H9 (cell line): Measurements from ENCODE around the gene KLHL33. TPM values are rescaled to one million over a fixed set of nuclear protein-coding genes. Genes with fewer than 3 reads are reported as not detected.
"Not testable (repeated sequence)": the region's sequence is repeated elsewhere in the genome, so short reads cannot be mapped to it uniquely, and the experiment has no call there.

Source experiments
- DNase-seq: peaks from one replicate; pipeline ENCODE4 v3.0.0-alpha.2; 2017
- H2AFZ ChIP-seq: one replicate; pipeline ENCODE4 v1.6.1; 2013; ENCODE audit warnings: mild to moderate bottlenecking, low read length, control low read depth, moderate library complexity
- H2AK5ac ChIP-seq: 2 replicates; pipeline ENCODE4 v1.6.1; 2013; ENCODE audit warnings: low read length, control low read depth, mixed read lengths; ENCODE audit not compliant: insufficient read length
- H2BK120ac ChIP-seq: one replicate; pipeline ENCODE4 v1.6.1; 2013; ENCODE audit warnings: low read depth, mild to moderate bottlenecking, low read length, control low read depth, inconsistent platforms; ENCODE audit not compliant: poor library complexity, severe bottlenecking
- H2BK12ac ChIP-seq: 2 replicates; pipeline ENCODE4 v1.6.1; 2013; ENCODE audit warnings: low read length, control low read depth, mixed read lengths, low read depth; ENCODE audit not compliant: insufficient read length
- H2BK15ac ChIP-seq: 2 replicates; pipeline ENCODE4 v1.6.1; 2013; ENCODE audit warnings: low read depth, low read length, control low read depth
- H2BK20ac ChIP-seq: one replicate; pipeline ENCODE4 v1.6.1; 2013; ENCODE audit warnings: low read depth, mild to moderate bottlenecking, low read length, control low read depth, inconsistent platforms; ENCODE audit not compliant: poor library complexity, severe bottlenecking
- H2BK5ac ChIP-seq: 2 replicates; pipeline ENCODE4 v1.6.1; 2013; ENCODE audit warnings: low read length, control low read depth, mixed read lengths; ENCODE audit not compliant: insufficient read length
- H3K14ac ChIP-seq: 2 replicates; pipeline ENCODE4 v1.6.1; 2013; ENCODE audit warnings: low read length, control low read depth; ENCODE audit not compliant: insufficient read depth
- H3K18ac ChIP-seq: 2 replicates; pipeline ENCODE4 v1.6.1; 2013; ENCODE audit warnings: low read depth, mild to moderate bottlenecking, mixed read lengths, low read length, control low read depth; ENCODE audit not compliant: insufficient read length
- H3K23ac ChIP-seq: 2 replicates; pipeline ENCODE4 v1.6.1; 2013; ENCODE audit warnings: low read length, control low read depth, mixed read lengths, low read depth; ENCODE audit not compliant: insufficient read length
- H3K23me2 ChIP-seq: 2 replicates; pipeline ENCODE4 v1.6.1; 2013; ENCODE audit warnings: low read depth, mild to moderate bottlenecking, mixed read lengths, low read length, control low read depth; ENCODE audit not compliant: insufficient read length, poor library complexity, severe bottlenecking
- H3K27ac ChIP-seq: 2 replicates; pipeline ENCODE4 v1.5.1; 2013; ENCODE audit warnings: low read length, control low read depth, mixed read lengths, low read depth; ENCODE audit not compliant: insufficient read length
- H3K27me3 ChIP-seq: 2 replicates; pipeline ENCODE4 v1.6.1; 2013; ENCODE audit warnings: low read length, control low read depth, inconsistent platforms; ENCODE audit not compliant: insufficient read depth
- H3K4ac ChIP-seq: 2 replicates; pipeline ENCODE4 v1.6.1; 2013; ENCODE audit warnings: low read depth, mild to moderate bottlenecking, control low read depth, inconsistent platforms, low read length, moderate library complexity
- H3K4me1 ChIP-seq: 2 replicates; pipeline ENCODE4 v1.6.1; 2013; ENCODE audit warnings: low read length, control low read depth, inconsistent platforms; ENCODE audit not compliant: insufficient read depth
- H3K4me2 ChIP-seq: 2 replicates; pipeline ENCODE4 v1.6.1; 2013; ENCODE audit warnings: low read length, control low read depth, mixed read lengths; ENCODE audit not compliant: insufficient read length, insufficient read depth
- H3K56ac ChIP-seq: 2 replicates; pipeline ENCODE4 v1.6.1; 2013; ENCODE audit warnings: low read depth, mild to moderate bottlenecking, mixed read lengths, low read length, control low read depth; ENCODE audit not compliant: insufficient read length
- H3K79me1 ChIP-seq: 2 replicates; pipeline ENCODE4 v1.6.1; 2013; ENCODE audit warnings: low read depth, mild to moderate bottlenecking, moderate library complexity, low read length, control low read depth, inconsistent platforms; ENCODE audit not compliant: insufficient read depth, poor library complexity, severe bottlenecking
- H3K79me2 ChIP-seq: 2 replicates; pipeline ENCODE4 v1.6.1; 2013; ENCODE audit warnings: low read length, control low read depth, inconsistent platforms; ENCODE audit not compliant: insufficient read depth
- H3K9ac ChIP-seq: 2 replicates; pipeline ENCODE4 v1.6.1; 2013; ENCODE audit warnings: low read length, control low read depth, mixed read lengths; ENCODE audit not compliant: insufficient read length; ENCODE audit errors: extremely low read depth
- H3K9me3 ChIP-seq: one replicate; pipeline ENCODE4 v1.6.1; 2013; ENCODE audit warnings: low read depth, low read length, inconsistent platforms; ENCODE audit not compliant: control insufficient read depth
- H3T11ph ChIP-seq: one replicate; pipeline ENCODE4 v1.6.1; 2013; ENCODE audit warnings: mild to moderate bottlenecking, low read length, control low read depth, inconsistent platforms
- H4K20me1 ChIP-seq: one replicate; pipeline ENCODE4 v1.6.1; 2013; ENCODE audit not compliant: control insufficient read depth, insufficient read length, insufficient read depth
- H4K5ac ChIP-seq: 2 replicates; pipeline ENCODE4 v1.6.1; 2013; ENCODE audit warnings: low read depth, mild to moderate bottlenecking, mixed read lengths, low read length, control low read depth; ENCODE audit not compliant: insufficient read length
- H4K8ac ChIP-seq: replicated peaks from 2 replicates; pipeline ENCODE4 v1.6.1; 2013; ENCODE audit warnings: low read length, control low read depth, mixed read lengths, low read depth; ENCODE audit not compliant: insufficient read length
- H4K91ac ChIP-seq: 2 replicates; pipeline ENCODE4 v1.6.1; 2013; ENCODE audit warnings: low read depth, mild to moderate bottlenecking, moderate library complexity, mixed read lengths, low read length, control low read depth; ENCODE audit not compliant: insufficient read length
- H3K27ac Mint-ChIP-seq, 3 experiments: 2 replicates in 2 of 3; 3 replicates in 1 of 3; pipeline ENCODE4 v1.8.0; 2020 to 2021; ENCODE audit warnings: mixed read lengths in 3 of 3, mild to moderate bottlenecking in 1 of 3, moderate library complexity in 1 of 3
- H3K27me3 Mint-ChIP-seq: 2 replicates; pipeline ENCODE4 v1.8.0; 2021; ENCODE audit warnings: low read depth, mild to moderate bottlenecking, moderate library complexity, mixed read lengths
- H3K36me3 Mint-ChIP-seq, 3 experiments: 2 replicates in 2 of 3; 3 replicates in 1 of 3; pipeline ENCODE4 v1.8.0; 2020 to 2021; ENCODE audit warnings: low read depth in 3 of 3, mixed read lengths in 3 of 3; ENCODE audit not compliant: insufficient read depth in 1 of 3
- H3K4me1 Mint-ChIP-seq, 2 experiments: 2 replicates each; pipeline ENCODE4 v1.8.0; 2020; ENCODE audit warnings: mixed read lengths in 2 of 2
- H3K4me3 Mint-ChIP-seq, 2 experiments: 2 replicates in 1 of 2; 3 replicates in 1 of 2; pipeline ENCODE4 v1.8.0; 2020 to 2021; ENCODE audit warnings: mild to moderate bottlenecking in 2 of 2, mixed read lengths in 2 of 2, moderate library complexity in 1 of 2
- H3K9me3 Mint-ChIP-seq, 2 experiments: 2 replicates in 1 of 2; 3 replicates in 1 of 2; pipeline ENCODE4 v1.8.0; 2020; ENCODE audit warnings: mild to moderate bottlenecking in 2 of 2, mixed read lengths in 2 of 2, moderate library complexity in 1 of 2
- WGBS: extraction: QIAGEN DNeasy Blood & Tissue Kit; methylation state at CpG from one replicate; pipeline ENCODE4 v1.1.7; 2013; ENCODE audit warnings: missing lambda C conversion rate, low lambda C conversion rate, mixed read lengths; ENCODE audit not compliant: insufficient read length; ENCODE audit errors: extremely low coverage; 5-methylcytosine and 5-hydroxymethylcytosine counted together
- total RNA-seq: library from RNA; stranded (reverse); gene quantifications from 2 replicates; pipeline ENCODE4 v1.2.1, GENCODE V29; 2021
- TF ChIP-seq, protein P1 (sequence below): fragments of 200-600 bp; sonication (generic); conservative IDR thresholded peaks from 3 replicates; pipeline ENCODE4 v1.8.0; 2021; ENCODE audit warnings: antibody characterized with exemption, mild to moderate bottlenecking

KLHL33 gene
- total RNA-seq, 1 experiment from 2014 or later: 0.04 TPM

- peaks cover 8% of the 10 kb centered on the region; the same call in 1 of the 2 replicates for H3K79me2 ChIP-seq
- peak; percentile 98 for DNase-seq
These were observed 18.8 kb upstream of the KLHL33 start, which contains the start of the genes APEX1 and OSGEP for GRCh38 chr14:20454516-20455354. Gene APEX1, plus strand, starts transcription at chr14:20455226. Its CDS starts 420 bp downstream, at chr14:20455646. Gene OSGEP, minus strand, starts transcription at chr14:20454812. Its CDS starts 129 bp downstream, at chr14:20454683.

GRCh38 chr14:20452831-20453230, 16.9 kb upstream of the KLHL33 start:
- not testable (repeated sequence) for H2AK5ac ChIP-seq, H3K23me2 ChIP-seq, H2BK12ac ChIP-seq, H4K91ac ChIP-seq, H3K4me1 Mint-ChIP-seq, H4K5ac ChIP-seq, H3K27me3 ChIP-seq, DNase-seq, H3K56ac ChIP-seq, H3K27ac Mint-ChIP-seq, H3K9ac ChIP-seq, H2BK120ac ChIP-seq, H3K79me1 ChIP-seq, H2BK20ac ChIP-seq, H3K27me3 Mint-ChIP-seq, H3K23ac ChIP-seq, H2BK5ac ChIP-seq, H4K8ac ChIP-seq, H3K4me2 ChIP-seq, H3K4me1 ChIP-seq, H4K20me1 ChIP-seq, H3K9me3 ChIP-seq, H3K14ac ChIP-seq, H3T11ph ChIP-seq, H3K4ac ChIP-seq, H3K9me3 Mint-ChIP-seq, H3K79me2 ChIP-seq, H3K27ac ChIP-seq, H3K18ac ChIP-seq, H2BK15ac ChIP-seq, H2AFZ ChIP-seq
- H3K4me3 Mint-ChIP-seq: peak overlapping the region; percentile 43 to 66; a peak in 4 of 5 replicates
- peaks cover 21 to 47% (median 31%) of the 10 kb centered on the region in 3 experiments for H3K36me3 Mint-ChIP-seq
- no CpG with 5 or more reads among the region's 8 CpGs for WGBS

More at GRCh38 chr14:20454516-20455354, 18.8 kb upstream of the KLHL33 start, which contains the start of the genes APEX1 and OSGEP:
- Histone ChIP-seq H3K9ac (peak within 1 kb of the TSS; percentile 97), H3K23ac (no peak within 1 kb of the TSS), H4K20me1 (no peaks in the 10 kb centered on the region), H3K18ac (peak within 1 kb of the TSS; percentile 91), H3K56ac (peak within 1 kb of the TSS; percentile 63), H3K4ac (peak within 1 kb of the TSS; percentile 20; the same call in 1 of the 2 replicates), H3K23me2 (peaks cover 6% of the 10 kb centered on the region), H2BK12ac (no peak within 1 kb of the TSS), H3K9me3 (no peaks in the 10 kb centered on the region), H2BK20ac (no peak within 1 kb of the TSS), H3T11ph (peak within 1 kb of the TSS; percentile 3), H2BK120ac (no peak within 1 kb of the TSS), H2AFZ (no peak within 1 kb of the TSS), H3K27ac (peak within 1 kb of the TSS; percentile 88), H3K4me1 (no peaks in the 10 kb centered on the region), H3K27me3 (no peaks in the 10 kb centered on the region), H2AK5ac (no peak within 1 kb of the TSS), H3K14ac (peak within 1 kb of the TSS; percentile 92), H3K4me2 (peak within 1 kb of the TSS; percentile 70), H3K79me1 (no peaks in the 10 kb centered on the region), H4K8ac (no peak within 1 kb of the TSS), H2BK15ac (no peak within 1 kb of the TSS), H4K91ac (no peak within 1 kb of the TSS), H4K5ac (peak within 1 kb of the TSS; percentile 80), H2BK5ac (peak within 1 kb of the TSS; percentile 67)
- H3K4me3 Mint-ChIP-seq: no peak within 1 kb of the TSS; a peak in 1 of 5 replicates
- no peak within 1 kb of the TSS for H3K27ac Mint-ChIP-seq
- peaks cover 4 to 10% of the 10 kb centered on the region in 2 experiments for H3K4me1 Mint-ChIP-seq
- TF ChIP-seq, protein P1, sequence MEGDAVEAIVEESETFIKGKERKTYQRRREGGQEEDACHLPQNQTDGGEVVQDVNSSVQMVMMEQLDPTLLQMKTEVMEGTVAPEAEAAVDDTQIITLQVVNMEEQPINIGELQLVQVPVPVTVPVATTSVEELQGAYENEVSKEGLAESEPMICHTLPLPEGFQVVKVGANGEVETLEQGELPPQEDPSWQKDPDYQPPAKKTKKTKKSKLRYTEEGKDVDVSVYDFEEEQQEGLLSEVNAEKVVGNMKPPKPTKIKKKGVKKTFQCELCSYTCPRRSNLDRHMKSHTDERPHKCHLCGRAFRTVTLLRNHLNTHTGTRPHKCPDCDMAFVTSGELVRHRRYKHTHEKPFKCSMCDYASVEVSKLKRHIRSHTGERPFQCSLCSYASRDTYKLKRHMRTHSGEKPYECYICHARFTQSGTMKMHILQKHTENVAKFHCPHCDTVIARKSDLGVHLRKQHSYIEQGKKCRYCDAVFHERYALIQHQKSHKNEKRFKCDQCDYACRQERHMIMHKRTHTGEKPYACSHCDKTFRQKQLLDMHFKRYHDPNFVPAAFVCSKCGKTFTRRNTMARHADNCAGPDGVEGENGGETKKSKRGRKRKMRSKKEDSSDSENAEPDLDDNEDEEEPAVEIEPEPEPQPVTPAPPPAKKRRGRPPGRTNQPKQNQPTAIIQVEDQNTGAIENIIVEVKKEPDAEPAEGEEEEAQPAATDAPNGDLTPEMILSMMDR: no peak
- peaks cover 21 to 44% (median 25%) of the 10 kb centered on the region in 3 experiments for H3K36me3 Mint-ChIP-seq
- no peaks in the 10 kb centered on the region; a peak in 1 of 5 replicates for H3K9me3 Mint-ChIP-seq
- H3K27me3 Mint-ChIP-seq: no peaks in the 10 kb centered on the region
- WGBS: no CpG with 5 or more reads among the region's 56 CpGs
